ENCODE results near the gene RUFY1. TPM values are rescaled to one million over a fixed set of nuclear protein-coding genes. Genes with fewer than 3 reads are reported as not detected.

RUFY1 gene
- total RNA-seq, 1 experiment from 2014 or later, result 21.8 TPM

DNA sequence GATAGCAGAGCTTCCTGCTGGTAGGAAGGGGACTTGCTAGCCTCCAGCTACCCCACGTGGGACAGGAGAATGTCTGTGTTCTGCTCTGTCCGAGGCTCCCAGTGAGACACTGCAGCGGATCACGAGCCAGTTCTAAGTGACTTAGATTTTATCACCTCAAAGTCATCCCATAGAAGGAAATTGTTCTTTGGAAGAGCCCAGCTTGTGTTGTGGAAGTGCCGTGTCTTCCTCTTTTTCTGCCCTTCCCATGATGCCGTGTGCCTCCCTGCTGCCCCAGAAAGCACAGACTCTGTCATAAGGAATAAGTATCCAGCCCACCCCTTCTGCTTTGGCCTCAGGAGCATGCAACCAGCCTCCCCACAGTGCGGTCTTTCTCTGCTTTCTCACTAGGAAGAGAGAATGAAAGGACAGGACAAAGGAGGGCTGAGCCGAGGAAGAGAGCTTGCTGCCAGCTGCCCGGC, 35.6 kb downstream of the RUFY1 start:
- in situ Hi-C loops (cut with HindIII; ENCODE audit: low pct_unique_long_range_greater_than_20kb, low sequenced_read_pairs), result no loop called here
- DNase-seq (ENCODE audit: low read depth, low spot score), result no peak

DNA sequence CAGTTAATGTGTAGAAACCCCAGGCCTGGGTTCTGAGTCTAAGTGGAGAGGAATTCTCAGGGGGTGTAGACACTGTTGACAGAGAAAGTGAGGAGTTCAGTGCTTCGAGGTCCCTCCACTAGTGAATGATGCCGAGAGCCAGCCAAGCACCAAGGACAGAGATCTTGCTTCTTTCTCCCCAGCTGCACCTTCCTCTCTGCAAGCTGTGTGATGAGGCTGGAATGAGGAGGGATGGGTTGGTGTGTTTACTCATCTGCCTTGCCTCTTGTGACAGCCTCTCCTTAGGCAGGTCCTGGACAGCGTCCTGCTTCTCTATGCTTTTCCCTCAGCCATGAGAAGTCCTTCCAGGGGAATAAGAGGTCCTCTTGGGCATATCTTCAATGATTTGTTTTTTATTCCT, 37.8 kb downstream of the RUFY1 start:
- in situ Hi-C loops (cut with HindIII; ENCODE audit: low pct_unique_long_range_greater_than_20kb, low sequenced_read_pairs), result no loop called here
- no peak for DNase-seq (ENCODE audit: low read depth, low spot score)

DNA sequence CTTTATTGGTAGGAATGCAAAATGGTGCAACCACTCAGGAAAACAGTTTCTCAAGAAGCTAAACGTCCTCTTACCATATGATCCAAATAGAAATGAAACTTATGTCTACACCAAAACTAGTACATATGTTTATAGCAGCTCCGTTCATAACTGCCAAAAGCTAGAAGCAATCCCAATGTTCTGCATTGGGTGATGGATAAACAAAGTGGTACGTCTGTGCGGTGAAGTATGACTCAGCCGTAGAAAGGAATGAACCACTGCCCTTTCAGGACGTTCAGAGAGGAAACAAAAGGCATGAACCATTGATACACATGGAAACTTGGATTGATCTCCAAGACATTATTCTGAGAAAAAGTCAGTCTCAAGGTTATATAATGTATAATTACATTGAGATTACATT, 45.6 kb downstream of the RUFY1 start:
- in situ Hi-C loops (cut with HindIII; ENCODE audit: low pct_unique_long_range_greater_than_20kb, low sequenced_read_pairs), result no loop called here
- DNase-seq (ENCODE audit: low read depth, low spot score), result no peak

DNA sequence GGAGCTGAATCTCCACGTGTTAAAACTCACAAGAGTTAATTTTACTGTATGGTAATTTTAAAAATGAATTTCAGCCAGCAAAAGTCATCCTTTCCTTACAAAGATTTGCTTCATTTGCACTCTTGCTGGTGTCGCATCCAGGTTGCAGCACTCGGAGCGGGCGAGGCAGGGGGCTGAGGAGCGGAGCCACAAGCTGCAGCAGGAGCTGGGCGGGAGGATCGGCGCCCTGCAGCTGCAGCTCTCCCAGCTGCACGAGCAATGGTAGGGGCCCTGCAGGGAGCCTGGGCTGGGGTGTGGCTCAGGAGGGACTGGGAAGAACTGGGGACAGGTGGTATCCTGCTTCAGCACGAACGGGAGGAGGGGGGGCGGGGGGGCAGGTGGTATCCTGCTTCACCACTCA, 46.1 kb downstream of the RUFY1 start:
- in situ Hi-C loops (cut with HindIII; ENCODE audit: low pct_unique_long_range_greater_than_20kb, low sequenced_read_pairs), result no loop called here
- no peak for DNase-seq (ENCODE audit: low read depth, low spot score)

DNA sequence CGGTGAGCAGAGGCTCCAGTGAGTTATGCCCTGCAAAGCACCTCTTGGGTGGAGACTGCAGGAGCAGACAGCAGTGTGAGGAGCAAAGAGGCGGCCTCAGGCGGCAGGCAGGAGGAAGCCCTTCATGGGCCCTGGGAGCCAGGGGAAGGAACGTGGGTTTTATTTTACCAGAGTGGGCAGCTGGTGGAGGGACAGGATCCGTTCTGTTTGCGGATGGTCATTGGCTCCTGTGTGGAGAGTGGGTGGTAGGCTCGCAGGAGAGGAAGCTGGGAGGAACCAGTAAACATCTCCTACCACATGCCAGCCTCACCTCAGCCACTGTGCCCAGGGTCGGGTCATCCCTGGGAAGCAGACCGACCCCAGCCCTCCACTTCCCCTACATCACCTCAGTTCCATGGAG, 48.7 kb downstream of the RUFY1 start:
- no peak for DNase-seq (ENCODE audit: low read depth, low spot score)
- in situ Hi-C loops (cut with HindIII; ENCODE audit: low pct_unique_long_range_greater_than_20kb, low sequenced_read_pairs), result no loop called here

DNA sequence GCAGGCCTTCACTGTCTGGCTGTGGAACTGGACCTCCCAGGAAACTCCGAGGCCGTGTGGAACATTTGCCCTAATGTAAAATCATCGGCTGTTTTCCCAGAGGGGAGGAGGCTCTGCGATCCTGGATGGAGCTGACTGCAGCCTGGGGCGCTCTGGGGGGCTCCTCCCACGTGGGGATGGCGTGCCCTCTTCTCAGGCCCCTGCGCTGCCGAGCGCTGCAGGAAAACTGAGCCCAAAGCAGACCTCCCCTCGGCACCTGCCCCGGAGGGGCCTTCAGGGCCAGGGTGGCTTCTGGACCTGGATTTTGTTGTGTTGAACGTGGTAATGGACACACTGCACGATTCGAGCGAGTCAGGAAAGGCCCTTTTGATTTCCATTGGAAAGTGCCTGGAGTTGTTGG, 49.2 kb downstream of the RUFY1 start:
- in situ Hi-C loops (cut with HindIII; ENCODE audit: low pct_unique_long_range_greater_than_20kb, low sequenced_read_pairs), result no loop called here
- no peak for DNase-seq (ENCODE audit: low read depth, low spot score)

DNA sequence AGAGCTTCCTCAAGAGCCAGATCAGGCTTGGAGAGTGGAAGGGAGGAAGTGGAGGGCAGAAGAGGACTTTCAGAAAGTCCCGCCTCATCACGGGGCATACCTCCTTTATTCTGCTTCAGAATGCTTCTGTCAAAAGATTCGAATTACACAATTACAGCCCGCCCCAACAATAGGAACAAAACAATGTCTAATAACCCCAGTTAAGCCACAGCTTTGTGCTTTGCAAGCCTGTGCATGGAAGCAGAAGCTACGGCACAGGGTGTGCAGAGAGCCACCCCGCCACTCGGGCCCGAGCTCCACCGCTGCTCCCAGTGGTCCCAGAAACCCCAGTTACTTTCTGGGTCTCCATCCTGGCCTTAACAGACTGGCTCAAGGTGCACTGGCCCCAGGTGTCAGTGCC, 49.6 kb downstream of the RUFY1 start:
- in situ Hi-C loops (cut with HindIII; ENCODE audit: low pct_unique_long_range_greater_than_20kb, low sequenced_read_pairs), result no loop called here
- DNase-seq (ENCODE audit: low read depth, low spot score), result no peak

DNA sequence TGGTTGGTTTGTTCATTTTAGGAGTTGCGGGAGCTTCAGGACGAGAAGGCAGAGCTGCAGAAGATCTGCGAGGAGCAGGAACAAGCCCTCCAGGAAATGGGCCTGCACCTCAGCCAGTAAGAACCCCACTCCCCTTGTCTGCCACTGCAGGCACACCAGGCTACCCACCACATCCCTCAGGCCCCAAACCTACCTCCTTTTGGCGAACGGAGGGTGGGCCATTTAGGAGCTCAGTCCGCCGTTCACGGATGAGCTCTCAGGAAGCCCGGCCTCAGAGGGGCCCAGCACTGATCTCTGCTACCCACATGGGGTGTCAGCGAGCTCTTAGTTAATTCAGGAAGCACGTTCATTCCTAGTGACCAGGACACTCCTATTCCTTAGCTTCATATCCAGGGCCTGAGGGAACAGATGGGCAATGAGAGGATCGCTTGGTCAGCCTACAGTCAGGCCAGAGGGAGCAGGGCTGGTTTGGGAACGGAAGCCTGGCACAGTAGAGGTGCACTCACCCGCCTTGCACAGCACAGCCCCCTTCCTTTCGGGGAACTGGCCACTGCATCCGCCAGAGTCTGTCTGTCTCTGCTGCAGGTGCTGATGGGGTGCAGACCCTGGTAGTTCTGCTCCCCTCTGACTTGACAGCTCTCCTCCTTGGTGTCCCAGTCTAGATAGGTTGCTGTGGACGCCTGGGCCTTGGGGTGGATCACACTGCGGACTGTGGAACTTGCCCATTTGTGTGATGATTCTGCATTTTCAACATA, 51.7 kb downstream of the RUFY1 start:
- in situ Hi-C loops (cut with HindIII; ENCODE audit: low pct_unique_long_range_greater_than_20kb, low sequenced_read_pairs), result no loop called here
- no peak for DNase-seq (ENCODE audit: low read depth, low spot score)

DNA sequence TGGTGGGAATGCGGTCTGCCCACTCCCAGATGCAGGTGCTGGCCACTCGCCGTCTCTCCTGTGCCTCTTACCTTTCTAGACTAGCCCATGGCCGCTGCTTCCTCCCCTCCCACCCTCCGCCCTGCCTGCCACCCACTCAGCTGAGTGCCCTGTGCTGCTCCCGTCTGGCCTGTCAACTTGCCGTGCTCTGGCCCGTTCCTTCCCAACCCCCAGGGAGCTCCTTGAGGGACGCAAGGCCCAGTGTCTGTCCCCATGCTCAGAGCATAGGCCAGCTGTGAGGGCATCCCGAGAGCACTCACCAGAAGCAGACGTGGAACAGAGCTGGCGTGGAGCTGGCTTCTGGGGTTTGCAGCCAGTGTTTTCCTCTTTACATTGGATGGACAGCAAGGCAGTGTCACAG, 53.0 kb downstream of the RUFY1 start:
- in situ Hi-C loops (cut with HindIII; ENCODE audit: low pct_unique_long_range_greater_than_20kb, low sequenced_read_pairs), result no loop called here
- no peak for DNase-seq (ENCODE audit: low read depth, low spot score)

DNA sequence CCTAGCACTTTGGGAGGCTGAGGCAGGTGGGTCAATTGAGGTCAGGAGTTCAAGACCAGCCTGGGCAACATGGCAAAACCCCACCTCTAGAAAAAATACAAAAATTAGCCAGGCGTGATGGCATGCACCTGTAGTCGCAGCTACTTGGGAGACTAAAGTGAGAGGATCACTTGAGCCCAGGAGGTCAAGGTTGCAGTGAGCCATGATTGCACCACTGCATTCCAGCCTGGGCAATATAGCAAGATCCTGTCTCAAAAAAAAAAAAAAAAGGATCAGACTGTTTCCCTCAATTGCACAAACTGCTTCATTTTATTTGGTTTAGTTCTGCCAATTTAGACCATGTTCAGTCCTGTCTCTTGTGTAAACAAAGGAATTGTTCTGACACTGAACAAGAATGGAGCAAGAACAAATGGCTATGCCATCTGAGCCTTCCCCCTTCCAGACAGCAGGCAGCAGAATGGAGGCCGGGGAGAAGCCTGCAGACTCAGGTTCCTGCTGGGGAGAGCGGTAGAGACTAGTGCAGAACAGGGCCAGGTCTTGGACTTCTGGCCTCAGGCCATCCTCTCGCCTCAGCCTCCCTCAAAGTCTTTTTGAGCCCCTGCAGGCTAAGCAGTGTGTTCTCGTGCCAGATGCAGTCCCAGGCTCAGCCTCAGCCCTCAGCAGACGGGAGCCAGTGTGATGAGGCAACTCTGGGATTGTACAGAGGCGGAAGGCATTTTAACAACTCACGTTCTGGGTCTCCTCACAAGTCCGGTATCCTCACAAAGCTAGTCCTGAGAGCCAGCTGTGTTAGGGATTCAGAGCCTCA, 54.9 kb downstream of the RUFY1 start:
- no peak for DNase-seq (ENCODE audit: low read depth, low spot score)
- in situ Hi-C loops (cut with HindIII; ENCODE audit: low pct_unique_long_range_greater_than_20kb, low sequenced_read_pairs), result no loop called here

DNA sequence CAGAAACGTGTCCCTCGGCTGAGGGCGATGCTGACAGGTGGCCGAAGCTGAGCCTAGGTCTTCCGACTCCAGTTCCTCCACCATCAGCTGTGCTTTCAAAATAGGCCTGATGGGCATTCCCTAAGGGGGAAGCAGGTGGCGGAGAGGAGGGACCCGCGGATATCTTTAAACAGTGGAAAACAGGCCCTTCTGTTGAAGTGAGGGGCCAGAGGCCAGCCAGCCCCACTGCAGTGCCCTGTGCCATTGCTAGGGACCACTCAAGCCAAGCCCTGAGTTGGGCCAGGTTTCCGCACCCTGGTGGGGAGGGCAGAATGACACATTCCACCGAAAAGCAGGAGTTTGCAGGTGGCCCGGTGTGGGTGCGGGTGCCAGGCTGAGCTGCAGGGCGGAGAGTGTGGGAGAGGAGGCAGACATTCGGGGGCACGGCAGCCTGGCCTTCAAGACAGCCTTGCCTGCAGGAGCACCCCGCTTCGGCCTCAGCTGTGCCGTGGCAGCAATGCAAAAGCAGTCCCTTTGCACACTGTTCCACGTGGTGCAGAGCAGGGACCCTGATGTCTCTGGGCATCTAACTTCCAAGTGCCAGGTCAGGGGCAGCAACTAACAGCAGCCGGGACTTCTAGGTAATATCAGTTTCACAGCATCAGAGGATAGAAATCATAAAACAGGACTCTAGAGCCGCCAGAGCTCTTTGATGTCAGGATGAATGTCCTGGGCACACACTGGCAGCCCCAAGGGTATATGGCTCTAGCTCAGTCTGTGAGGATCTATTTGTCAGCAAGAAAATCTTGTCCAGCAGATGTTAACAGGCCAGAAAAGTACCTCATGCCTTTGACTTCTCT, 55.9 kb downstream of the RUFY1 start:
- in situ Hi-C loops (cut with HindIII; ENCODE audit: low pct_unique_long_range_greater_than_20kb, low sequenced_read_pairs), result no loop called here
- DNase-seq (ENCODE audit: low read depth, low spot score), result no peak

DNA sequence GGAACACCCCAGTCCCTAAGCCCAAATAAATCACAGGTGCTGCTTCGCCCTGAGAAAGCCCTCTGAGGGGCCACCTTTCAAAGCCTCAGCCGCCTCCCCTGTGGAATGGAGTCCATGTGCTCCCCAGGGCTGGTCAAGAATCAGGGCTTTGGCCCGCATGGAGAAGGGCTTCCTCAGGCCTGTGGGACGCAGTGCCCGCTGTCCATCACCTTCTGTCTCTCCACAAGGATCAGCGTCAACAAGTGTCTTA, 56.5 kb downstream of the RUFY1 start:
- DNase-seq (ENCODE audit: low read depth, low spot score), result no peak
- in situ Hi-C loops (cut with HindIII; ENCODE audit: low pct_unique_long_range_greater_than_20kb, low sequenced_read_pairs), result no loop called here

DNA sequence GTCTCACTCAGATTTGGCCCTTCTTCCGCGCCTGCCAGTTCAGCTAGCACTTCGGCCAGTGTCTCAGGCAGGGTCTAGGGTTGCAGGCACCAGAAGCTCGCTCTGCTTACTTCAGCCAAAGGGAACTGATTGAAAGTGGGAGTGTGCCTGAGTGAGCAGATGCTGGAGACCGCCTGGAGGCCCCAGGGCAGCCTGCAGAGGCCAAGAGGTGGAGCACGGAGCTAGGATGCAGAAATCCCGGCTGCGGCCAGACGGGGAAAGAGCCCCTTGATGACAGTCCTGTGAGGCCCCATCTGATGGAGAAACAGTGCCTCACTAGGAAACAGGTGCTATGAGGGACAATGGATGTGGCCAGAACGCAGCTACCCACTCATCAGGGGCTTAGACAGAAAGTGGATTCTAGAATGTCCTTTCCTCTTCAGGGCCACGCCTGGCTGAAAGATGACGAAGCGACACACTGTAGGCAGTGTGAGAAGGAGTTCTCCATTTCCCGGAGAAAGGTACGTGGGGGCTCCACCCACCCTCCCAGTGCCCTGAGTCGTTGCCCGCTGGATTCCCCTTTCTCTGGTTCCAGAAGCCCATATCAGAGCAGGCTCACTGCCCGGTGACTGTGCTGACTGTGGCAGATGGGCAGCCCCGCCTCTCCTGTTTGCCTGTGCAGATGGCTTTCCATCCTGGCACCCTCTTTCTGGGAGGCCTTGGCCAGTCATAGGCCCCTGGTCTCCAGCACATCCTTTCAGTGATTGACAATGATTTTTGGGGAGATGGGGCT, 57.0 kb downstream of the RUFY1 start:
- in situ Hi-C loops (cut with HindIII; ENCODE audit: low pct_unique_long_range_greater_than_20kb, low sequenced_read_pairs), result no loop called here

DNA sequence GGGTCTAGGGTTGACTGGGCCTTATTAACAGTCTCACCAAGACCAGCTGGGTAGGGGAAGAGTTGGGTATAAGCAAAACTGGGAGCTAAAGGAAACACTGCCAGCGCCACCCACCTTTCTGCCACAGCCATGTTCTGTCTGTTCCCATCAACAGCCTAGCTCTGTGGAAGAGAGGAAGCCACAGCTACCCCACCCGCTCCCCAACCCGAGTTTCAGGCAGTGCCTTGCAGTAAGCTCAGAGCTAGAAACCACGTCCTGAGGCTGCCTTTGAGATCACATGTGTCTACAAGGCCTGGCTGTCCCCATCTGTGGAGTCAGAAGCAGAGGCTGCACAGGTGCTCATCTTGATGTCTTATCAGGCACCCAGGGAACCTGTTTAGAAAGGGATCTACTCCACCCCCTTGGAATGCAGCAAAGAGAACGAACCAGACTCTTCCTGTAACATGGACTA, 57.8 kb downstream of the RUFY1 start:
- in situ Hi-C loops (cut with HindIII; ENCODE audit: low pct_unique_long_range_greater_than_20kb, low sequenced_read_pairs), result no loop called here
- no peak for DNase-seq (ENCODE audit: low read depth, low spot score)

More for the DNA sequence above, 57.0 kb downstream of the RUFY1 start:
- DNase-seq (ENCODE audit: low read depth, low spot score), result no peak

DNA sequence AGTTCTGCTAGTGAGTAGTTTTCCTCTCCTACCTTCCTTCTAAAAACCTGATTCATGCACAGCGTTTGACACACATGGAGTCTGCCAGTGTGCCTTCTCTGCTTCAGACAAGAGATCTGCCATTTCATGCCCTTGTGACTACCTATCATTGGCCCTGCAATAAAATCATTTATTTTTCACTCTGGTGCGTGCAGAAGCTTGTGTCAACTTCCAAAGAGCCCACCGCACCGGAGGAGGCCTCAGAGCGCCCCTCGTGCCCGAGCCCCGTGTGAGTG, 59.4 kb downstream of the RUFY1 start:
- in situ Hi-C loops (cut with HindIII; ENCODE audit: low pct_unique_long_range_greater_than_20kb, low sequenced_read_pairs), result no loop called here
- no peak for DNase-seq (ENCODE audit: low read depth, low spot score)

DNA sequence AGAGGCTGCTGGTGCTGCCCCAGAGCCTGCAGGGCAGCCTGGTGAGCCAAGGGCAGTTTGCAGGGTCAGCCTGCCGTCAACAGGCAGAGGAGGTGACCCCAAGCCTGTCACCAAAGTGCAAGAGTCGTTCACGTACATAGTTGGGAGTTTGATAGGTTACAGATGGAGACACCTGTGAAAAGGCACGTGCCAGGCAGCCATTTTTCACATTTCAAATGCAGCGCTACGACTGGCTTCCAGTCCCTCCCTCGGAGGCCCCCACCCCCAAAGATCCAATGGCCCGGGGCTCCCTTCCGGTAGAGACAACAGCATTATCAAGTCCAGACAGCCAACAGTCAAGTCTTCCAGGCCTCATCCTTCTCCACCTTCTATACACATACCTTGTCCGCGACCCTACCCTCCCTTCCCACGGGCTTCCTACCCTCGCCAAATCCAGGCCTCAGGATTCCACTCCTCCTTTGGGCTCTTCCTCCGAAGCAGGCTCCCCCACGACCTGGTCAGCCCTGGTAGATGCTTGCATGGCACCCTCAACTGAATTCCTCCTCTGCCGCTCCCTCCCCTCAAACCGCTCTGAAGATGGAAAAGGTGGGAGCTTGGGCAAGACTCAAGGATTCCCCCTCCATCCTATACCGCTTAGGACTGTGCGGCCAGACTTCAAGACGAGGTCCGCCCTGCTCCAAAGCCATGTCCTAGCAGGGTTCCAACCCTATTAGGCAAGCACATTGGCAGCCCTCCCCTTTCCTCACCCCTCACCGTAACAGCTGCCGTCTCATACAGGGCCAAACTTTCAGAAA, 60.0 kb downstream of the RUFY1 start:
- in situ Hi-C loops (cut with HindIII; ENCODE audit: low pct_unique_long_range_greater_than_20kb, low sequenced_read_pairs), result no loop called here
- no peak for DNase-seq (ENCODE audit: low read depth, low spot score)

DNA sequence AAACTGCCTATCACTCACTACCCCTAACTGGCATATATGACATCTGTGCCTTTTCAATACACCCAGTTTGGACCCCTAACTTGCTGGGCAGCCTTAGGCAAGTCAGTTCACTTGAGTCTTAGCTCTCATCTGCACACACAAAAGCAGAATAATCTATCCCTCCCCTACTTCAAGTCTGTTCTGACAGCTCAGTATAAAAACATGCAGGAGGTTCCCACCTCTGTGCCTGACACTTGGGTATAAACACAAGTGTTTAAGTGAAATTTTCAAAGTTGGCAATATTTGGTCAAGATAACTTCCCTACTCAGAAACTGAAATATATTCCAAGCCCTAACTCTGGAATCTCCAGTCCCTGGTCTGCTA, 60.5 kb downstream of the RUFY1 start:
- in situ Hi-C loops (cut with HindIII; ENCODE audit: low pct_unique_long_range_greater_than_20kb, low sequenced_read_pairs), result no loop called here

More for the DNA sequence above, 60.5 kb downstream of the RUFY1 start:
- DNase-seq (ENCODE audit: low read depth, low spot score), result no peak

Data from SK-MEL-5 (cell line).